ENCODE results near the gene MXRA8.

MXRA8 gene

GRCh38 chr1:1361233-1361981 is 3.1 kb upstream of the MXRA8 start:
- DNase-seq (no peak), ATAC-seq (ENCODE audit: insufficient read depth, low read depth) (no peak)
- Histone ChIP-seq H3K9me3 (ENCODE audit: insufficient read depth, low read length, severe bottlenecking) (peaks cover 7% of the 10 kb centered on the region), H3K79me2 (ENCODE audit: insufficient read depth, low read length) (no peaks in the 10 kb centered on the region), H3K27ac (ENCODE audit: low read length) (no peak overlapping the region), H2AFZ (ENCODE audit: low read depth, low read length) (no peak overlapping the region), H3K4me2 (ENCODE audit: insufficient read depth, low read length) (no peak overlapping the region), H3K4me1 (ENCODE audit: insufficient read depth, low read length) (no peaks in the 10 kb centered on the region), H3K36me3 (ENCODE audit: insufficient read depth, low read length) (no peaks in the 10 kb centered on the region), H3K4me3 (ENCODE audit: low read depth in 1 of 2, low read length in 2 of 2) (no peak overlapping the region), H4K20me1 (ENCODE audit: insufficient read depth, low read length) (no peaks in the 10 kb centered on the region), H3K9ac (ENCODE audit: low read depth, low read length) (no peak overlapping the region), H3K27me3 (ENCODE audit: insufficient read depth, low read length, poor library complexity) (no peaks in the 10 kb centered on the region)
- TF ChIP-seq EZH2 (IDR thresholded peaks at IDR 0.05; ENCODE audit: borderline replicate concordance, low read depth, low read length, severe bottlenecking) (no peak), CTCF (IDR thresholded peaks at IDR 0.05; ENCODE audit: borderline replicate concordance, extremely low read depth, low read length, poor library complexity, severe bottlenecking) (no peak)

- DNase-seq (no peak), ATAC-seq (ENCODE audit: insufficient read depth, low read depth) (no peak)
- Histone ChIP-seq H3K79me2 (ENCODE audit: insufficient read depth, low read length) (no peaks in the 10 kb centered on the region), H3K9me3 (ENCODE audit: insufficient read depth, low read length, severe bottlenecking) (no peaks in the 10 kb centered on the region), H3K36me3 (ENCODE audit: insufficient read depth, low read length) (no peaks in the 10 kb centered on the region), H3K4me3 (ENCODE audit: low read depth in 1 of 2, low read length in 2 of 2) (no peak overlapping the region), H3K27me3 (ENCODE audit: insufficient read depth, low read length, poor library complexity) (no peaks in the 10 kb centered on the region), H2AFZ (ENCODE audit: low read depth, low read length) (no peak overlapping the region), H3K4me1 (ENCODE audit: insufficient read depth, low read length) (no peaks in the 10 kb centered on the region), H3K9ac (ENCODE audit: low read depth, low read length) (no peak overlapping the region), H4K20me1 (ENCODE audit: insufficient read depth, low read length) (no peaks in the 10 kb centered on the region), H3K4me2 (ENCODE audit: insufficient read depth, low read length) (no peak overlapping the region), H3K27ac (ENCODE audit: low read length) (no peak overlapping the region)
- TF ChIP-seq CTCF (IDR thresholded peaks at IDR 0.05; ENCODE audit: borderline replicate concordance, extremely low read depth, low read length, poor library complexity, severe bottlenecking) = no peak
- TF ChIP-seq EZH2 (IDR thresholded peaks at IDR 0.05; ENCODE audit: borderline replicate concordance, low read depth, low read length, severe bottlenecking) = no peak
These were observed 2.3 kb upstream of the MXRA8 start for GRCh38 chr1:1360506-1361169.

GRCh38 chr1:1359664-1360468 is 1.5 kb upstream of the MXRA8 start:
- Histone ChIP-seq H3K4me3 (ENCODE audit: low read depth in 1 of 2, low read length in 2 of 2) (no peak overlapping the region), H3K27ac (ENCODE audit: low read length) (no peak overlapping the region), H3K9ac (ENCODE audit: low read depth, low read length) (no peak overlapping the region), H3K9me3 (ENCODE audit: insufficient read depth, low read length, severe bottlenecking) (no peaks in the 10 kb centered on the region), H3K4me1 (ENCODE audit: insufficient read depth, low read length) (no peaks in the 10 kb centered on the region), H4K20me1 (ENCODE audit: insufficient read depth, low read length) (no peaks in the 10 kb centered on the region), H3K27me3 (ENCODE audit: insufficient read depth, low read length, poor library complexity) (no peaks in the 10 kb centered on the region), H3K4me2 (ENCODE audit: insufficient read depth, low read length) (no peak overlapping the region), H2AFZ (ENCODE audit: low read depth, low read length) (no peak overlapping the region), H3K79me2 (ENCODE audit: insufficient read depth, low read length) (no peaks in the 10 kb centered on the region), H3K36me3 (ENCODE audit: insufficient read depth, low read length) (no peaks in the 10 kb centered on the region)
- ATAC-seq (ENCODE audit: insufficient read depth, low read depth) = no peak
- DNase-seq = no peak
- TF ChIP-seq EZH2 (IDR thresholded peaks at IDR 0.05; ENCODE audit: borderline replicate concordance, low read depth, low read length, severe bottlenecking) (no peak), CTCF (IDR thresholded peaks at IDR 0.05; ENCODE audit: borderline replicate concordance, extremely low read depth, low read length, poor library complexity, severe bottlenecking) (no peak)

Measured in DND-41 (cell line).